ENCODE data around the gene HMOX2.

The HMOX2 gene

GRCh38 chr16:4505356-4506147, 29.4 kb downstream of the HMOX2 start:
- ChIA-PET CTCF (interaction anchor here (0.7 to 6.9 kb wide), 23 partner anchors 11 to 451 kb away, joined by 3 to 138 read pairs (median 6); partner anchors contain the start of genes MGRN1, NMRAL1 and SEC14L5), POLR2A (interaction anchor here (0.7 to 1.2 kb wide), 2 partner anchors 29 to 89 kb away, joined by 3 read pairs; partner anchors contain the start of gene HMOX2)
- TF ChIP-seq CTCF (IDR thresholded peaks at IDR 0.05; ENCODE audit: control extremely low read depth, extremely low read depth, low read depth, missing control alignments): no peak
- peak; percentile 85 for DNase-seq (ENCODE audit: extremely low spot score)

GRCh38 chr16:4506450-4506849, 30.3 kb downstream of the HMOX2 start:
- ChIA-PET POLR2A (interaction anchor here (0.7 kb wide), 1 partner anchor 90 kb away, joined by 3 read pairs; no protein-coding TSS in a partner anchor), CTCF (interaction anchor here (0.7 to 6.9 kb wide), 28 partner anchors 8 to 450 kb away, joined by 3 to 138 read pairs (median 6); partner anchors contain the start of genes MGRN1, ROGDI and SEC14L5)
- peak; percentile 79 for DNase-seq (ENCODE audit: extremely low spot score)
- TF ChIP-seq CTCF (IDR thresholded peaks at IDR 0.05; ENCODE audit: control extremely low read depth, extremely low read depth, low read depth, missing control alignments): peak; percentile 89

- DNase-seq (ENCODE audit: extremely low spot score): no peak
- POLR2A ChIA-PET: no interaction called here
Measured at GRCh38 chr16:4507588-4508345, 31.6 kb downstream of the HMOX2 start.

GRCh38 chr16:4508806-4509205, 32.6 kb downstream of the HMOX2 start:
- no peak for DNase-seq (ENCODE audit: extremely low spot score)
- TF ChIP-seq CTCF (IDR thresholded peaks at IDR 0.05; ENCODE audit: control extremely low read depth, extremely low read depth, low read depth, missing control alignments): no peak
- POLR2A ChIA-PET: no interaction called here
- CTCF ChIA-PET: interaction anchor here (0.6 to 6.9 kb wide), 9 partner anchors 8 to 76 kb away, joined by 3 to 138 read pairs (median 7); no protein-coding TSS in a partner anchor

More at GRCh38 chr16:4507588-4508345, 31.6 kb downstream of the HMOX2 start:
- CTCF ChIA-PET: interaction anchor here (0.8 to 6.9 kb wide), 28 partner anchors 9 to 634 kb away, joined by 3 to 138 read pairs (median 6); partner anchors contain the start of genes CDIP1, MGRN1, ROGDI and SEC14L5
- TF ChIP-seq CTCF (IDR thresholded peaks at IDR 0.05; ENCODE audit: control extremely low read depth, extremely low read depth, low read depth, missing control alignments): no peak

GRCh38 chr16:4509420-4509819, 33.2 kb downstream of the HMOX2 start:
- no peak for TF ChIP-seq CTCF (IDR thresholded peaks at IDR 0.05; ENCODE audit: control extremely low read depth, extremely low read depth, low read depth, missing control alignments)
- POLR2A ChIA-PET: no interaction called here
- no peak for DNase-seq (ENCODE audit: extremely low spot score)
- CTCF ChIA-PET: interaction anchor here (1.4 to 6.9 kb wide), 3 partner anchors 9 to 40 kb away, joined by 4 to 138 read pairs (median 5); partner anchors contain the start of gene HMOX2

GRCh38 chr16:4510131-4510530, 33.9 kb downstream of the HMOX2 start:
- CTCF ChIA-PET: interaction anchor here (1.3 to 6.9 kb wide), 4 partner anchors 9 to 76 kb away, joined by 4 to 138 read pairs (median 4); partner anchors contain the start of gene HMOX2
- TF ChIP-seq CTCF (IDR thresholded peaks at IDR 0.05; ENCODE audit: control extremely low read depth, extremely low read depth, low read depth, missing control alignments): no peak
- DNase-seq (ENCODE audit: extremely low spot score): no peak
- POLR2A ChIA-PET: no interaction called here

Data from GM10248 (cell line).